H54 (cell line): ENCODE results near the gene CBY1.
"Not testable (repeated sequence)": the region's sequence is repeated elsewhere in the genome, so short reads cannot be mapped to it uniquely, and the experiment has no call there.

Source experiments
- DNase-seq: peaks from one replicate; pipeline ENCODE4 v3.0.0; 2011; ENCODE audit warnings: low spot score, mixed read lengths; ENCODE audit not compliant: insufficient read length
- FAIRE-seq: peaks from 3 replicates; lab custom pipeline; 2011; peaks lifted over from hg19 to GRCh38; lab: Jason Lieb, UNC
- POLR2A ChIP-seq: IDR thresholded peaks from 2 replicates; pipeline ENCODE4 v1.6.1; 2011; ENCODE audit warnings: low read depth, mild to moderate bottlenecking, low read length

Gene CBY1

GRCh38 chr22:38629108-38629507 lies 27.3 kb upstream of the CBY1 start:
- no peak for TF ChIP-seq POLR2A
- DNase-seq (no peak), FAIRE-seq (no peak)

- DNase-seq (no peak), FAIRE-seq (no peak)
- no peak for TF ChIP-seq POLR2A
Measured at GRCh38 chr22:38631724-38632123, 24.7 kb upstream of the CBY1 start.

DNA sequence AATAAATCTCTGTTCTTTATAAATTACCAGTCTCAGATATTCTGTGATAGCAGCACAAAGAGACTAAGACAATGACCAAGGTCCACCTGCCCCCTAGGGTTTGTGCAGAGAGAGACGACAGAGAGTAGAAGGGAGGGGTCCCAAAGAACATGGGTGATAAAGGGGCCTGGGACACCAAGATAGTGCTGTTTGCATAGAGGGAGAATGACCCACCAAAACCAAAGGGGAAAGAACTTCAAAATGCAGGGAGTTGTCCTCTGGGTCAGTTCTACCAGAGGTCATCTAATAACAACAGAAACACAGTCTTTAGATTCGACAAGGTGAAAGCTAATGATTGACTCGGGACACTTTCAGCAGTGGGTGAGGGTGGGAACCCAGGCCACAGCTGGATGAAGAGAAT lies 23.9 kb upstream of the CBY1 start:
- no peak for TF ChIP-seq POLR2A
- FAIRE-seq: no peak
- no peak for DNase-seq

- no peak for TF ChIP-seq POLR2A
- FAIRE-seq (no peak), DNase-seq (no peak)
Measured at GRCh38 chr22:38638216-38638615, 18.2 kb upstream of the CBY1 start.

GRCh38 chr22:38638728-38639127 lies 17.7 kb upstream of the CBY1 start:
- DNase-seq (no peak), FAIRE-seq (no peak)
- no peak for TF ChIP-seq POLR2A

GRCh38 chr22:38641476-38642040 lies 14.9 kb upstream of the CBY1 start:
- TF ChIP-seq POLR2A: no peak
- no peak for FAIRE-seq
- no peak for DNase-seq

DNA sequence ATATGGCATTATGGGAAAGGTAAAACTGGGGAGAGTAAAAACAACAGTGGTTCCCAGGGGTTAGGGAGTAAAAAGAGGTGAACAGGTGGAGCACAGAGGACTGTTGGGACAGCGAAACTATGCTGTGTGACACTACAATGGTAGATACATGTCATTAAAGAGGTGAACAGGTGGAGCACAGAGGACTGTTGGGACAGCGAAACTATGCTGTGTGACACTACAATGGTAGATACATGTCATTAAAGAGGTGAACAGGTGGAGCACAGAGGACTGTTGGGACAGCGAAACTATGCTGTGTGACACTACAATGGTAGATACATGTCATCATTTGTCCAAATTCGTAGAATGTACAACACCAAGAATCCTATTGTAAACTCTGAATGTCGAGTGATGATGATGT lies 12.2 kb upstream of the CBY1 start:
- not testable (repeated sequence) for DNase-seq
- peak; percentile 99 for FAIRE-seq

GRCh38 chr22:38645430-38645829 lies 11.0 kb upstream of the CBY1 start:
- no peak for TF ChIP-seq POLR2A
- DNase-seq (no peak), FAIRE-seq (no peak)

DNA sequence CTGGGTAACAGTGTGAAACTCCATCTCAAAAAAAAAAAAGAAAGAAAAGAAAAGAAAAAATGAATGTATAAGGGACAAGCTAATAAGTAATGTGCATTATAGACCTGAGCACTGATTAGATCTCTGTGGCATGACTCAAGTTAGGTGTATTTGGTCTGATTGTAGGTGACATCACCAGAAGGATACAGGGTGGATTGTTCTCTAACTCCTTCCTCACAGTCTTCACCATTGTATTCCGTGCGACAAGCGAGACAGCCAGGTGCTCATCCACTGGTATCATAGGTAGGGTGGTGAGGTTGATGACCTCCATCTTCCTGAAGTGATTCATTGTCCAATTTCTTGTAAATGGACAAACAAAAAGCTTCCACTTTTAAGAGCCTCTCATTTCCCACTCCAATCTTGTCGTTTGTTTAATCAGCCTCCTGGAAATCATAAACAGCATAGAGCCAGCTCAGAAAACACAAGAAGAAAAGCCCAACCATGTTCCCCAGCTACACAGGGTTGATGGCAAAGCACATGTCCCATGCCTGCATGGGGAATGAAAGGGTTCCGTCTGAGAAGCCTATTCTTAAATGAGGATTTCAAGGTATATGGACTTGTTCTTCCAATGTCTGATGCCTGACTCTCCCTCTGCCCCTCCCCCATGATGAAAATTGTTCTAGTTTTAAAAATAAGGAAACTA lies 6.5 kb upstream of the CBY1 start:
- no peak for TF ChIP-seq POLR2A
- DNase-seq (no peak), FAIRE-seq (no peak)

GRCh38 chr22:38652859-38653258 lies 3.6 kb upstream of the CBY1 start:
- TF ChIP-seq POLR2A: no peak
- FAIRE-seq (no peak), DNase-seq (no peak)

DNA sequence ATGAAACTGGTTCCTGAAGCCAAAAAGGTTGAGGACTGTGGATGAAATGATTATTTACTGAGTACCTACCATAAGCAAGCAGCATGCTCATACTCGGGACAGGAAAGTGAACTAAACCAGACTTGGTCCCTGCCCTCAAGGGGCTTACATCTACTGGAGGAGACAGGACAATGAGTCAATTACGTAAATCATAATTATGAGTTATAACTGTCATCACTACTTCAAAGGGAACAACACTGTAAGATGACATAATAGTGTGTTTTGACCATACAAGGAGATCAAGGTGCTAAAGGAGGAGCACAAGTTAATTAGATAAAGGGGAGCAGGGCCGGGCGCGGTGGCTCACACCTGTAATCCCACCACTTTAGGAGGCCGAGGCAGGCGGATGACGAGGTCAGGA lies 2.7 kb upstream of the CBY1 start:
- TF ChIP-seq POLR2A: no peak
- FAIRE-seq (no peak), DNase-seq (no peak)

- FAIRE-seq (no peak), DNase-seq (no peak)
- TF ChIP-seq POLR2A: no peak
Measured at GRCh38 chr22:38655519-38656255, 751 bp upstream of the CBY1 start.

DNA sequence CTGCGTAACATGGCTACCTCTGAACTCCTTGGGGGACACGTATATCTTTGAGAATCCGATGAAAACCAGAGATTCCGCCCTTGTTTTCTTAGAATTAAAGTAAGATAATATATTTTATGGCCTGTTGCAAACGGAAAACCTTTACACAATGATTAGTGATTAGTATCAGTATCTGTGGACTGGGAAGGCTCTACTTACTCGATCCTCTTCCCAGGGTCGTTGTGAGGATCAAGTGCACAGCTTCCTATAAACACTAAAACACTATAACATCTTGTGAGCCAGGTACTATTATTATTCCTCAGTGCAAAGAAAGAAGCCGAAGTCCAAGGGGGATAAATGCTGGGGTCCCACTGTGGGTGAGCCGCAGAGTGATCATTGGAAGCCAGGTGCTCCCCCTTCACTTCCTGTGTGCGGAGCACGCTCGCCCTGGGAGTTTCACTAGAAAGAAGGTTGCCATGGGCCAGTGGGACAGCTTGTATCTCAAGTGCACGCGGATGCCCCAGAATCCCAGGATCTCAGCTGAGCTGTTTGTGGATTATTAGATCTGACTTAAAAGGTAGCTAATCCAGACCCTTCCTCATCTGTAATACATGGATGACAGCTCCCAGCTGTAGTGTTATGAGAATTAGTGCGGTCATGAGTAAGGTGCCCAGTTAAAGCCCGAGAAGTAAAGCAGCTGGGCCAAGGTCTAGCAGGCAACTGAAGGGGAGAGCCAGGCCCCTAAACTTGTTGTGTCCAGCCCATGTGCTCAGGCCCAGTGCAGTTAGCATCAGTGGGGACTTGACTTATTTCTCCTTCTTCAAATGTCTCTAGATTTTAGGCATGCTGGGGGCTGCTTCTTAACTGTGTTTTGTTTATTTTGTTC lies 839 bp downstream of the CBY1 start:
- FAIRE-seq (no peak), DNase-seq (no peak)
- TF ChIP-seq POLR2A: no peak

GRCh38 chr22:38674888-38675287 lies 18.4 kb downstream of the CBY1 start:
- no peak for TF ChIP-seq POLR2A
- DNase-seq (no peak), FAIRE-seq (no peak)
